GM21723 (cell line): ENCODE results near the gene MDM1.

ENCODE experiments used
- ATAC-seq: cut with Tn5 transposase; IDR thresholded peaks from one replicate; pipeline ENCODE4 v1.9.1; 2021; ENCODE audit warnings: mild to moderate bottlenecking, moderate library complexity; ENCODE audit not compliant: unreplicated experiment

MDM1 gene

DNA sequence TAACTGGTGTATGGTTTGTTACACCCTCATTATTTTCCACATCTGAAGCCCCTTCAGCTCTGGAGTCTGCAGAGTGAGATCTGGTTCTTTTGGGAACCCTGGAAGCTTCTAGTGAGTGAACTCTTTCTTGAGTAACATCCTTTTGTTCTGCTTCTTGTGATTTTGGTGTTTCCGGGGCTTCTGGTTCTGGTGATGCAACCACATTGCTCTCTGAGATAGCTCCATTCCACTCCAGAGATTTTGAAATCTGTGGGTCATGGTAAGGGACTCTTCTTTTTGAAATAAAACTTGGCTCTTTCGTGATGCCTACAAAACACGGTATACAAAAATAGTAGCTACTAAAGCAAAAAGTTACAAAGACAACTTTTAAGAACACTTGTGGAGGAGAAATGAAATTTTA lies 5.4 kb downstream of the MDM1 start:
- no peak for ATAC-seq

DNA sequence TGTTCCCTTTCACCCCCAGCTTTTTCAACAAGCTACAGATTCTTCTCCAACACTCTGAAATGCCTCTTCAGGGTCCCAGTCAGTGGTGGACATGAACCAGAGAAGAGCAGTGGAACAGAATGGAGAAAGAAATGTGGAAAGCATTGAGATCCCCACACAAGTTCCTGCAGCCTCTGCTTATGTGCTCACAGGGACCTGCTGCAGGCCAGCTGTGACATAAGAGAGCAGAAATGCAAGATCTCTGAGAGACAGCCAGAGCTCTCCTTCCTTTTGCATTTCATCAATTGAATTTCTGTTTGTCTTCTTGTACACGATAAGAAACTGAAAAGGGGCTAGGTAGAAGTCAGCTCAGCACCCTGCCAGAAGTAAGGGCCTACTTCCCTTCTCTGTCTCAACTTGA lies 6.2 kb downstream of the MDM1 start:
- no peak for ATAC-seq

DNA sequence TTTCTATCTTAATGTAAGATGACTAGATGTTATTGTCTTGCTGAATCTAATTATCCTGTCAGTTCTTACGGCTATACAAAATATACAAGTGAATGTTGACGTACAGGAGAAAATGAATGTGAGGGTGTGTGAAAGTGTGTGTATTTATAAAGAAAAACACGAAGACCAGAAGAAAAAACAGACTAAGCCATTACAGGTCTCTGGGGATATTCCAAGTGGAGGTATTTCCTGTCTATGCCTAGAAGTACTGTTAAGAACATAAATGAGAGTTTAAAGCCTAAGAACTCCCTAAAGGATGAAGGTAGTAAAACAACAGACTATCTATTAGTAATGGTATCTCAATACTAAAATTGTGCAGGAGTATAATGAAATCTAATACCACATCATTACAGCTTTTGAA lies 7.6 kb downstream of the MDM1 start:
- no peak for ATAC-seq

GRCh38 chr12:68321140-68321539 lies 11.0 kb downstream of the MDM1 start:
- no peak for ATAC-seq

DNA sequence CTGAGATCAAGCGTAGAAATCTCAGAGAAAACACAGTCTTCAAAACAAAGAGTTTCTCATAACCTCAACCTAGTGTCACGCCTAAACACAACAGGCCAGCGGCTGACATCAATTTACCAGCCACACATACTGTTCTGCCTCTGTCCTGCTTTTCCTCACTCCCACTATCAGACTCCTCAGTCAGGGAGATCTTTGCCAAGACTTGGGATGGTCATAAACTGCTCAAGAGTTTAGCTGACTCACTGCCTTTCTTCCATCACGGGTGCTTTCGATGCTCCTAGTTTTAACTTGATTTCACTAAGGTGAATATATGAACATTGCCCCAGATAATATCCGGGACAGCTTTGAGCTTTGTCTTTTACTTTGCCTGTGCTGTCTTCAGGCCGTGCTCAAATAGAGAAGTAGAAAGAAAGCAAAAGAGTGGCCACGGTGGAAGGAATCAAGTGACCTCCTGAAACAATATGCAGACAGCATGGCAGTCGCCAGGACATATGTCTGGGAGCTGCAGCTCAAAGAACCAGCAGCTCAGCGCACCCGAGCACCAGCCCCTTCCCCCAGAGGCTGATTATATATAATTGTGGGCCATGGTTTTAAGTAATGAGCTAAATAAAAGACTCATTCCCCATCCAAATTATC lies 12.1 kb downstream of the MDM1 start:
- ATAC-seq: no peak

- ATAC-seq: no peak
Observed at GRCh38 chr12:68317047-68317667, 15.0 kb downstream of the MDM1 start.

DNA sequence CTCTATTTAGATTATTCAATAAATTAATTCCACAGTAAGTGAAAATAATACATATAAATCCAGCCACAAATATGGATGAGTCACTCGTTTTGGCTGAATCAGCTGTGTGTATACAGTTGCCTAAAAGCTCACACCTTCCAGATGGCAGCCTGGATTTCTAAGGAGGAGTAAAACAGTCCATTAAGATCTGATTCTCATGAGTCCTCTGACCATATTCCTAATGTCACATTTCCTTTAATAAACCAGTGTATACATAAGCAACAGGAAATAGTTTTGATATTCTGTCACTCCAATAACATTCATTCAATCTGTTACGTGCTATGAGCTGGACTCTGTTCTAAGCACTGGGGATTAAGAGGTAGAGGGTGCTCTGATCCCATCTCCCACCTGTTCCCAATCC lies 21.8 kb downstream of the MDM1 start:
- no peak for ATAC-seq

DNA sequence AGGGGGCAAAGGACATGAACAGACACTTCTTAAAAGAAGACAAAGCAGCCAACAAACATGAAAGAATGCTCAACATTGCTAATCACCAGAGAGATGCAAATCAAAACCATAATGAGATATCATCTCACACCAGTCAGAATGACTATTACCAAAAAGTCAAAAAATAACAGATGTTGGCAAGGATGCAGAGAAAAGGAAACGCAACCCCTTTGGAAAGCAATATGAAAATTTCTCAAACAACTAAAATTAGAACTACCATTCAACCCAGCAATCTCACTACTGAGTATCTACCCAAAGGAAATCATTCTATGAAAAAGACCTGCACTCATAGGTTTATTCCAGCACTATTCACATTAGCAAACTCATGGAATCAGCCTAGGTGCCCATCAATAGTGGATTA lies 25.6 kb downstream of the MDM1 start:
- ATAC-seq: no peak

DNA sequence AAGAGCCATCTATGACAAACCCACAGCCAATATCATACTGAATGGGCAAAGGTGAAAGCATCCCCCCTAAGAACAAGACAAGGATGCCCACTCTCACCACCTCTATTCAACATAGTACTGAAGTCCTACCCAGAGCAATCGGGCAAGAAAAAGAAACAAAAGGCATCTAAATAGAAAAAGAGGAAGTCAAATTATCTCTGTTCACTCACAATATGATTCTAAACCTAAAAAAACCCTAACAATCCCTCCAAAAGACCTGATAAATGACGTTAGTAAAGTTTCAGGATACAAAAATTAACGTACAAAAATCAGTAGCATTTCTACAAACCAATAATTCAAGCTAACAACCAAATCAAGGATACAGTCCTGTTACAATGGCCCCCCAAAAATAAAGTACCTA lies 26.9 kb downstream of the MDM1 start:
- ATAC-seq: peak; percentile 65

DNA sequence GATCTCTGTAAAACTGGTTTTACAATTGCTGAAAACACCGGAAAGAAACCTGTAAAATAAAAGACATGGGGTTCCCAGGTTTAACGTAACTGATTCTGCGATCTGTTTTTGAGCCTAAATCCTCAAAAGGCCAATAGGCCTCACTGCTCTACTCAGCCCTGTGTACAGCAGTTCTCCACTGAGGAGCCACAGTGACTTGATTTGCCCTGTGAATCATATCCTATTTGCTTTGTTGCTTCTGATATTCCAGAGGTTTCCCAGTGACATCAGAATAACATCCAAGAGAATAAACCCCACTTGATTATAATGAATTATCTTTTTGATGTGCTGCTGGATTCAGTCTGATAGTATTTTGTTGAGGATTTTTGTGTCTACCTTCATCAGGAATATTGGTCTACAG lies 27.5 kb downstream of the MDM1 start:
- ATAC-seq: no peak

- ATAC-seq: no peak
Observed at GRCh38 chr12:68303850-68304249, 28.3 kb downstream of the MDM1 start.

GRCh38 chr12:68297929-68298328 lies 34.2 kb downstream of the MDM1 start:
- no peak for ATAC-seq

- no peak for ATAC-seq
Observed at GRCh38 chr12:68294251-68294650, 37.9 kb downstream of the MDM1 start.

- ATAC-seq: no peak
Observed at GRCh38 chr12:68293347-68293746, 38.8 kb downstream of the MDM1 start.

- no peak for ATAC-seq
Observed at GRCh38 chr12:68292151-68292943, 39.8 kb downstream of the MDM1 start.

- ATAC-seq: no peak
Observed at GRCh38 chr12:68291396-68292036, 40.6 kb downstream of the MDM1 start.

DNA sequence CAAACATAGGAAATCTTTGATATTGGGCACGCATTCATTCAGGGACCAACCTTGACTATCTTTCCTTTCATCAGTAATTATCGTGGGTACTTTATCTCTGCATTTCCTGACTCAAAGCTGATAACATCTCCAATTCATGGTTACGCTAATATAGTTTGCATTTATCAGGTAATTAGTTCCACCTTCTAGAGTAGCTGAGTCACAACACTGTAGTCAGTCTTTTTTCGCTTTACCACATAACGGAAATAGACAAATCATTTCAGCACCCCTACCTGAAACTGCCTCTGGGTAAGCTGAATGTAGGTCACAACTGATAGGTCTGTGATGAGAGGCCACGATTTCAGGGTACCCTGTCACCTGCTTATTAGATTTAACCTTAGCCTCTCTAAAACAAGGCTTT lies 42.0 kb downstream of the MDM1 start:
- ATAC-seq: peak; percentile 99

- ATAC-seq: no peak
Observed at GRCh38 chr12:68287106-68287505, 45.1 kb downstream of the MDM1 start.

DNA sequence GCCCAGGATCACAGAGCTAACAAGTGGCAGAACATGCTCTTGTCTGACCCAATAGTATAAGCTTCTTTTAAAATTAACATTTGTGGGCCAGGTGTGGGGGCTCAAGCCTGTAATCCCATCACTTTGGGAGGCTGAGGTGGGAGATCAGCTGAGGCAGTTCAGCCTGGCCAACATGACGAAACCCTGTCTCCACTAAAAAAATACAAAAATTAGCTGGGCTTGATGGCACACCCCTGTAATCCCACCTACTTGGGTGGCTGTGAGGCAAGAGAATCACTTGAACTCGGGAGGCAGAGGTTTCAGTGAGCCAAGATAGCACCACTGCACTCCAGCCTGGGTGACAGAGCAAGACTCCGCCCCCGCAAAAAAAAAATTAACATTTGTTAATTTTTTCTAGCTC lies 45.8 kb downstream of the MDM1 start:
- ATAC-seq: no peak

DNA sequence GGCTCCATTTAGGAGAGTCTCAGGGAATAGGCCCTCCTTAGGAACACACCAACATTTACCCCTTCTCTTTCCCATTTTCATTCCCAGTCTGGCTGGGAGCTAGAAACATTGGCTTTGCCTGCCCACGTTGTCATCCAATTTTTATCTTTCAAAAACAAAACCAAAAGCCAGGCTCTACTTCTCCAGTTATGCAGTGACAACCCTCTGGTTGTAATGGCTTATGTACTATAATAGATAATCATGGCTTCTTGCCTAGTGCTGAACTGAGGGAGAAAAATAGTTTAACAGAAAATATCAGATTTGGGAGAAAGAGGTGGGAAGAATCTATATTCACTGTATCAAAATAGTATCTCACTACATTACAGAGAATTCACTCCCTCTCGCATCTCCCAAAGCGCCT lies 46.6 kb downstream of the MDM1 start:
- no peak for ATAC-seq

- no peak for ATAC-seq
Observed at GRCh38 chr12:68281322-68282077, 50.7 kb downstream of the MDM1 start.
